WTC11 (cell line): ENCODE measurements around the gene ARHGEF19. TPM values are rescaled to one million over a fixed set of nuclear protein-coding genes. Genes with fewer than 3 reads are reported as not detected.
A peak's percentile ranks its signal among the peaks of the same experiment; 100 is the strongest.

Source experiments
- ATAC-seq: fragments of 200-7000 bp; cut with Tn5 transposase; 2 replicates; pipeline ENCODE4 v1.10.0; 2021; ENCODE audit warnings: mild to moderate bottlenecking, moderate library complexity
- CTCF ChIA-PET: fragments of 300-600 bp; sonication (Branson Sonifier 250); formaldehyde crosslinking; loops from one replicate; lab custom pipeline; 2021; ENCODE audit warnings: antibody characterized with exemption; lab: Charles Lee
- POLR2A ChIA-PET: fragments of 350-600 bp; sonication (Branson Sonifier 250); formaldehyde crosslinking; loops from one replicate; lab custom pipeline; 2021; ENCODE audit warnings: antibody characterized with exemption; lab: Charles Lee
- DNase-seq: peaks from one replicate; pipeline ENCODE4 v3.0.0; 2021; ENCODE audit warnings: low spot score
- H3K27ac Mint-ChIP-seq: 2 replicates; pipeline ENCODE4 v1.8.0; 2021; ENCODE audit warnings: mixed read lengths
- H3K27me3 Mint-ChIP-seq: 2 replicates; pipeline ENCODE4 v1.8.0; 2021; ENCODE audit warnings: low read depth, mild to moderate bottlenecking, moderate library complexity, mixed read lengths
- H3K36me3 Mint-ChIP-seq: 2 replicates; pipeline ENCODE4 v1.8.0; 2021; ENCODE audit warnings: mixed read lengths
- H3K4me1 Mint-ChIP-seq: 2 replicates; pipeline ENCODE4 v1.8.0; 2022; ENCODE audit warnings: mixed read lengths
- H3K4me3 Mint-ChIP-seq: 2 replicates; pipeline ENCODE4 v1.8.0; 2021; ENCODE audit warnings: mild to moderate bottlenecking, moderate library complexity, mixed read lengths
- H3K9me3 Mint-ChIP-seq: 2 replicates; pipeline ENCODE4 v1.8.0; 2021; ENCODE audit warnings: mixed read lengths
- CBFB ChIP-seq: sonication (generic); formaldehyde crosslinking; IDR thresholded peaks from 2 replicates; pipeline ENCODE4 v1.8.1; 2022; ENCODE audit warnings: mild to moderate bottlenecking, low read depth, missing genetic modification reagents
- CREM ChIP-seq: sonication (generic); formaldehyde crosslinking; IDR thresholded peaks from 2 replicates; pipeline ENCODE4 v1.8.1; 2022; ENCODE audit warnings: mild to moderate bottlenecking, missing genetic modification reagents, moderate library complexity
- FOXK1 ChIP-seq: sonication (generic); formaldehyde crosslinking; IDR thresholded peaks from 2 replicates; pipeline ENCODE4 v1.8.0; 2022; ENCODE audit warnings: mild to moderate bottlenecking, moderate library complexity, missing genetic modification reagents
- IRF2 ChIP-seq: sonication (generic); formaldehyde crosslinking; IDR thresholded peaks from 2 replicates; pipeline ENCODE4 v1.8.0; 2022; ENCODE audit warnings: low read depth, missing genetic modification reagents, borderline replicate concordance
- KAT7 ChIP-seq: sonication (generic); formaldehyde crosslinking; IDR thresholded peaks from 2 replicates; pipeline ENCODE4 v1.8.1; 2023; ENCODE audit warnings: missing genetic modification reagents, mild to moderate bottlenecking, borderline replicate concordance
- MLX ChIP-seq: sonication (generic); formaldehyde crosslinking; IDR thresholded peaks from 2 replicates; pipeline ENCODE4 v1.8.1; 2023; ENCODE audit warnings: mild to moderate bottlenecking, missing genetic modification reagents, moderate library complexity
- MXD4 ChIP-seq: fragments of 250-450 bp; sonication (Bioruptor Pico); IDR thresholded peaks from 2 replicates; pipeline ENCODE4 v1.8.0; 2021; ENCODE audit warnings: mild to moderate bottlenecking, moderate library complexity, borderline replicate concordance
- NR1H2 ChIP-seq: sonication (generic); formaldehyde crosslinking; IDR thresholded peaks from 2 replicates; pipeline ENCODE4 v1.9.0; 2021; ENCODE audit warnings: mild to moderate bottlenecking, moderate library complexity, missing genetic modification reagents
- SMAD3 ChIP-seq: sonication (generic); formaldehyde crosslinking; IDR thresholded peaks from 2 replicates; pipeline ENCODE4 v1.8.0; 2022; ENCODE audit warnings: missing genetic modification reagents, mild to moderate bottlenecking, borderline replicate concordance
- SMAD4 ChIP-seq: sonication (generic); formaldehyde crosslinking; IDR thresholded peaks from 2 replicates; pipeline ENCODE4 v1.8.0; 2022; ENCODE audit warnings: mild to moderate bottlenecking, missing genetic modification reagents
- SP1 ChIP-seq: sonication (generic); formaldehyde crosslinking; conservative IDR thresholded peaks from 2 replicates; pipeline ENCODE4 v1.8.1; 2022; ENCODE audit warnings: missing genetic modification reagents
- TCF7 ChIP-seq: sonication (generic); formaldehyde crosslinking; IDR thresholded peaks from 2 replicates; pipeline ENCODE4 v1.8.0; 2022; ENCODE audit warnings: mild to moderate bottlenecking, low read depth, missing genetic modification reagents, moderate library complexity
- TEAD1 ChIP-seq: sonication (generic); formaldehyde crosslinking; IDR thresholded peaks from 2 replicates; pipeline ENCODE4 v1.8.0; 2022; ENCODE audit warnings: mild to moderate bottlenecking, missing genetic modification reagents
- USF1 ChIP-seq: sonication (generic); formaldehyde crosslinking; IDR thresholded peaks from 2 replicates; pipeline ENCODE4 v1.8.0; 2022; ENCODE audit warnings: mild to moderate bottlenecking, missing genetic modification reagents
- ZNF219 ChIP-seq: sonication (generic); formaldehyde crosslinking; IDR thresholded peaks from 2 replicates; pipeline ENCODE4 v1.8.0; 2023; ENCODE audit warnings: missing genetic modification reagents, mild to moderate bottlenecking, borderline replicate concordance
- ZNF232 ChIP-seq: sonication (generic); formaldehyde crosslinking; IDR thresholded peaks from 2 replicates; pipeline ENCODE4 v1.8.0; 2022; ENCODE audit warnings: mild to moderate bottlenecking, missing genetic modification reagents
- ZNF263 ChIP-seq: sonication (generic); formaldehyde crosslinking; IDR thresholded peaks from 2 replicates; pipeline ENCODE4 v1.8.1; 2022; ENCODE audit warnings: low read depth, mild to moderate bottlenecking, moderate library complexity, missing genetic modification reagents
- ZNF671 ChIP-seq: fragments of 250-450 bp; sonication (Bioruptor Pico); IDR thresholded peaks from 2 replicates; pipeline ENCODE4 v1.8.0; 2021; ENCODE audit warnings: mild to moderate bottlenecking
- total RNA-seq: library from RNA; stranded (reverse); gene quantifications from 3 replicates; pipeline ENCODE4 v1.2.3, GENCODE V29; 2021
- TF ChIP-seq, protein P1 (sequence below): sonication (generic); formaldehyde crosslinking; IDR thresholded peaks from 2 replicates; pipeline ENCODE4 v1.8.1; 2023; ENCODE audit warnings: mild to moderate bottlenecking, moderate library complexity, missing genetic modification reagents
- TF ChIP-seq, protein P2 (sequence below): sonication (generic); formaldehyde crosslinking; IDR thresholded peaks from 2 replicates; pipeline ENCODE4 v1.8.0; 2022; ENCODE audit warnings: mild to moderate bottlenecking, missing genetic modification reagents
- TF ChIP-seq, protein P3 (sequence below): sonication (generic); formaldehyde crosslinking; IDR thresholded peaks from 2 replicates; pipeline ENCODE4 v1.8.1; 2023; ENCODE audit warnings: mild to moderate bottlenecking, missing genetic modification reagents, moderate library complexity

ARHGEF19 gene
- total RNA-seq, 1 experiment from 2014 or later = 53.1 TPM

GRCh38 chr1:16155537-16156410, 56.7 kb downstream of the ARHGEF19 start, which contains the start of gene EPHA2 (continued):
- TF ChIP-seq, protein P1, sequence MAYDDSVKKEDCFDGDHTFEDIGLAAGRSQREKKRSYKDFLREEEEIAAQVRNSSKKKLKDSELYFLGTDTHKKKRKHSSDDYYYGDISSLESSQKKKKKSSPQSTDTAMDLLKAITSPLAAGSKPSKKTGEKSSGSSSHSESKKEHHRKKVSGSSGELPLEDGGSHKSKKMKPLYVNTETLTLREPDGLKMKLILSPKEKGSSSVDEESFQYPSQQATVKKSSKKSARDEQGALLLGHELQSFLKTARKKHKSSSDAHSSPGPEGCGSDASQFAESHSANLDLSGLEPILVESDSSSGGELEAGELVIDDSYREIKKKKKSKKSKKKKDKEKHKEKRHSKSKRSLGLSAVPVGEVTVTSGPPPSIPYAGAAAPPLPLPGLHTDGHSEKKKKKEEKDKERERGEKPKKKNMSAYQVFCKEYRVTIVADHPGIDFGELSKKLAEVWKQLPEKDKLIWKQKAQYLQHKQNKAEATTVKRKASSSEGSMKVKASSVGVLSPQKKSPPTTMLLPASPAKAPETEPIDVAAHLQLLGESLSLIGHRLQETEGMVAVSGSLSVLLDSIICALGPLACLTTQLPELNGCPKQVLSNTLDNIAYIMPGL = peak; percentile 73
- 0 out of 2 replicates have a peak, but pooled peaks have one; percentile 25 for TF ChIP-seq ZNF232

DNA sequence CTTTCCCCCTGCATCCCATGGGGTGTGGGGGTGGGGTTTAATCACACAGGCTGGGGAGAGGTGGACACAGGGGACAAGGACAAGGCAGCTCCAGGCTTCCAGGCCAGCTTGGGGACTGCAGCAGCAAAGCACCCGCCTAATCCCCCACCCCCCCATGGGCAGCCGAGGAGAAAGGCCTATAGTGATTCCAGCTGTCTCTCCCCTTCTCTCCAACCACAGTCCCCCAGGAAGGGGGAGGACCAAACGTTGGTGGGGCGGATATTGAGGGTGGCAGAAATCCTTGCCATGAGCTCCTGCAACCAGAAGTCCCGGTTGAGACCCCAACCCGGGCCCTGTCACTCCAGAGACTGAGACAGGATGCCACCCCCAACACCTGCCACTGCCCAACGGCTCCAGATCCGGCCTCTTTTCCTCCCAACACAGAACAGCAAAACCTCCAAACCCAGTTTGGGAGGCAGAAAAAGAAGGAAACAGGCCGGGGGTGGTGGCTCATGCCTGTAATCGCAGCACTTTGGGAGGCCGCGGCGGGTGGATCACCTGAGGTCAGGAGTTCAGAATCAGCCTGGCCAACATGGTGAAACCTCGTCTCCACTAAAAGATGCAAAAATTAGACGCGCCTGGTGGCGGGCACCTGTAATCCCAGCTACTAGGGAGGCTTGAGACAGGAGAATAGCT, 58.3 kb downstream of the ARHGEF19 start:
- peak overlapping the region; percentile 86 for H3K4me3 Mint-ChIP-seq
- no peaks in the 10 kb centered on the region for H3K27me3 Mint-ChIP-seq
- DNase-seq (no peak), ATAC-seq (no peak)
- POLR2A ChIA-PET = interaction anchor here (0.6 to 4.4 kb wide), 7 partner anchors 9 to 117 kb away, joined by 3 to 31 read pairs (median 4); no protein-coding TSS in a partner anchor
- H3K9me3 Mint-ChIP-seq = no peaks in the 10 kb centered on the region
- no peak overlapping the region for H3K27ac Mint-ChIP-seq
- peaks cover 48% of the 10 kb centered on the region for H3K4me1 Mint-ChIP-seq
- H3K36me3 Mint-ChIP-seq = peaks cover 6% of the 10 kb centered on the region
- no peak for TF ChIP-seq CBFB (CRISPR knock-in tag)
- TF ChIP-seq IRF2 (CRISPR knock-in tag) = no peak
- TF ChIP-seq, protein P2, sequence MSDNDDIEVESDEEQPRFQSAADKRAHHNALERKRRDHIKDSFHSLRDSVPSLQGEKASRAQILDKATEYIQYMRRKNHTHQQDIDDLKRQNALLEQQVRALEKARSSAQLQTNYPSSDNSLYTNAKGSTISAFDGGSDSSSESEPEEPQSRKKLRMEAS (CRISPR knock-in tag) = no peak
- no peak for TF ChIP-seq NR1H2
- TF ChIP-seq, protein P3, sequence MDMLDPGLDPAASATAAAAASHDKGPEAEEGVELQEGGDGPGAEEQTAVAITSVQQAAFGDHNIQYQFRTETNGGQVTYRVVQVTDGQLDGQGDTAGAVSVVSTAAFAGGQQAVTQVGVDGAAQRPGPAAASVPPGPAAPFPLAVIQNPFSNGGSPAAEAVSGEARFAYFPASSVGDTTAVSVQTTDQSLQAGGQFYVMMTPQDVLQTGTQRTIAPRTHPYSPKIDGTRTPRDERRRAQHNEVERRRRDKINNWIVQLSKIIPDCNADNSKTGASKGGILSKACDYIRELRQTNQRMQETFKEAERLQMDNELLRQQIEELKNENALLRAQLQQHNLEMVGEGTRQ (CRISPR knock-in tag) = no peak
- no peak for TF ChIP-seq SMAD4 (CRISPR knock-in tag)
- TF ChIP-seq ZNF671 (CRISPR knock-in tag) = no peak
- no peak for TF ChIP-seq ZNF263 (CRISPR knock-in tag)
- TF ChIP-seq CREM = no peak
- TF ChIP-seq MLX (CRISPR knock-in tag) = no peak
- CTCF ChIA-PET = interaction anchor here (0.7 to 14.1 kb wide), 10 partner anchors 9 to 998 kb away, joined by 3 to 204 read pairs (median 6); partner anchors contain the start of gene FAM131C

GRCh38 chr1:16153096-16153998, 59.1 kb downstream of the ARHGEF19 start:
- CTCF ChIA-PET = interaction anchor here (0.7 to 14.1 kb wide), 7 partner anchors 9 to 80 kb away, joined by 3 to 204 read pairs (median 4); partner anchors contain the start of gene FAM131C
- POLR2A ChIA-PET = interaction anchor here (0.6 to 4.4 kb wide), 5 partner anchors 8 to 86 kb away, joined by 3 to 31 read pairs (median 6); no protein-coding TSS in a partner anchor
- ATAC-seq (no peak; the same call in 1 of the 2 replicates), DNase-seq (no peak)
- no peaks in the 10 kb centered on the region for H3K27me3 Mint-ChIP-seq
- peak overlapping the region; percentile 82 for H3K27ac Mint-ChIP-seq
- peaks cover 14% of the 10 kb centered on the region for H3K36me3 Mint-ChIP-seq
- H3K9me3 Mint-ChIP-seq = no peaks in the 10 kb centered on the region
- H3K4me3 Mint-ChIP-seq = peak overlapping the region; percentile 86
- peaks cover 48% of the 10 kb centered on the region for H3K4me1 Mint-ChIP-seq
- TF ChIP-seq FOXK1 = no peak
- no peak for TF ChIP-seq USF1 (CRISPR knock-in tag)
- TF ChIP-seq SMAD3 (CRISPR knock-in tag) = no peak
- TF ChIP-seq TEAD1 (CRISPR knock-in tag) = no peak
- TF ChIP-seq MXD4 = no peak
- TF ChIP-seq SMAD4 (CRISPR knock-in tag) = no peak
- no peak for TF ChIP-seq ZNF219
- no peak for TF ChIP-seq TCF7 (CRISPR knock-in tag)
- TF ChIP-seq SP1 (CRISPR knock-in tag) = no peak
- TF ChIP-seq KAT7 (CRISPR knock-in tag) = no peak
